ENCODE data around the gene MYO9B. TPM values are rescaled to one million over a fixed set of nuclear protein-coding genes. Genes with fewer than 3 reads are reported as not detected.

MYO9B gene
- total RNA-seq, 1 experiment from 2014 or later = 94.3 TPM

- H3K4me1 Mint-ChIP-seq = peaks cover 29% of the 10 kb centered on the region
- H3K4me3 Mint-ChIP-seq = no peak overlapping the region
- H3K27ac Mint-ChIP-seq = peak overlapping the region; percentile 83; the same call in 1 of the 2 replicates
- no peaks in the 10 kb centered on the region for H3K9me3 Mint-ChIP-seq
- no peaks in the 10 kb centered on the region for H3K27me3 Mint-ChIP-seq (ENCODE audit: low read depth)
- no peak for TF ChIP-seq ZNF281 (CRISPR knock-in tag; IDR thresholded peaks at IDR 0.05)
- TF ChIP-seq, protein P1, sequence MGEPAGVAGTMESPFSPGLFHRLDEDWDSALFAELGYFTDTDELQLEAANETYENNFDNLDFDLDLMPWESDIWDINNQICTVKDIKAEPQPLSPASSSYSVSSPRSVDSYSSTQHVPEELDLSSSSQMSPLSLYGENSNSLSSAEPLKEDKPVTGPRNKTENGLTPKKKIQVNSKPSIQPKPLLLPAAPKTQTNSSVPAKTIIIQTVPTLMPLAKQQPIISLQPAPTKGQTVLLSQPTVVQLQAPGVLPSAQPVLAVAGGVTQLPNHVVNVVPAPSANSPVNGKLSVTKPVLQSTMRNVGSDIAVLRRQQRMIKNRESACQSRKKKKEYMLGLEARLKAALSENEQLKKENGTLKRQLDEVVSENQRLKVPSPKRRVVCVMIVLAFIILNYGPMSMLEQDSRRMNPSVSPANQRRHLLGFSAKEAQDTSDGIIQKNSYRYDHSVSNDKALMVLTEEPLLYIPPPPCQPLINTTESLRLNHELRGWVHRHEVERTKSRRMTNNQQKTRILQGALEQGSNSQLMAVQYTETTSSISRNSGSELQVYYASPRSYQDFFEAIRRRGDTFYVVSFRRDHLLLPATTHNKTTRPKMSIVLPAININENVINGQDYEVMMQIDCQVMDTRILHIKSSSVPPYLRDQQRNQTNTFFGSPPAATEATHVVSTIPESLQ (CRISPR knock-in tag; IDR thresholded peaks at IDR 0.05) = no peak
- no peak for TF ChIP-seq HMGA2 (CRISPR knock-in tag; IDR thresholded peaks at IDR 0.05)
- TF ChIP-seq RELA (CRISPR knock-in tag; IDR thresholded peaks at IDR 0.05; ENCODE audit: borderline replicate concordance) = no peak
- TF ChIP-seq E2F1 (CRISPR knock-in tag; IDR thresholded peaks at IDR 0.05) = no peak
- TF ChIP-seq CTCF (IDR thresholded peaks at IDR 0.05) = no peak
- TF ChIP-seq, protein P2, sequence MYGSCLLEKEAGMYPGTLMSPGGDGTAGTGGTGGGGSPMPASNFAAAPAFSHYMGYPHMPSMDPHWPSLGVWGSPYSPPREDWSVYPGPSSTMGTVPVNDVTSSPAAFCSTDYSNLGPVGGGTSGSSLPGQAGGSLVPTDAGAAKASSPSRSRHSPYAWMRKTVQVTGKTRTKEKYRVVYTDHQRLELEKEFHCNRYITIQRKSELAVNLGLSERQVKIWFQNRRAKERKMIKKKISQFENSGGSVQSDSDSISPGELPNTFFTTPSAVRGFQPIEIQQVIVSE (CRISPR knock-in tag; IDR thresholded peaks at IDR 0.05; ENCODE audit: borderline replicate concordance) = no peak
- no peak for TF ChIP-seq SP1 (CRISPR knock-in tag; conservative IDR thresholded peaks at IDR 0.05)
- TF ChIP-seq ZNF396 (CRISPR knock-in tag; IDR thresholded peaks at IDR 0.05; ENCODE audit: borderline replicate concordance) = no peak
- TF ChIP-seq SMAD3 (CRISPR knock-in tag; IDR thresholded peaks at IDR 0.05; ENCODE audit: borderline replicate concordance) = no peak
- no peak for TF ChIP-seq NR2C2 (CRISPR knock-in tag; IDR thresholded peaks at IDR 0.05)
- no peak for DNase-seq (ENCODE audit: low spot score)
- no peak for ATAC-seq
- peaks cover 9% of the 10 kb centered on the region; the same call in 1 of the 2 replicates for H3K36me3 Mint-ChIP-seq
- CTCF ChIA-PET = interaction anchor here (0.6 to 1.1 kb wide), 2 partner anchors 29 to 115 kb away, joined by 3 to 5 read pairs; no protein-coding TSS in a partner anchor
- POLR2A ChIA-PET = no interaction called here
Observed at GRCh38 chr19:17128403-17128802, 52.8 kb downstream of the MYO9B start.

DNA sequence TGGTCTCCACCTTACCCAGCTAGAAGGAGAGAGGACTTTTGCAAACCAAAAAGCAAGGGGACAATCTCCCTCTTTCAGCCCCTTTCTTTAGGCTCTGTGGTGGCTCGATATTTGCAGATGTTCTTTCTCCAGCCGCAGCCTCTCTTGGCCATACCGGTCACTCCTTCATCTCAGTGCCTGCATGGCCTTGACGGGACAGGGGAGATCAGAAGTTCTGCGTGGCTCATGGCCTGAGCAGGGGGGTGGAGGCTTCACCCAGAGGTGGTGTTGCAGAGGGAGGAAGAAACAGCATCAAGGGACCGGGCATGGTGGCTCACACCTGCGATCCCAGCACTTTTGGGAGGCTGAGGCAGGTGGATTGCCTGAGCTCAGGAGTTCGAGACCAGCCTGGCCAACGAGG lies 53.2 kb downstream of the MYO9B start:
- DNase-seq (ENCODE audit: low spot score) (no peak), ATAC-seq (no peak)
- Mint-ChIP-seq H3K9me3 (no peaks in the 10 kb centered on the region), H3K36me3 (peaks cover 9% of the 10 kb centered on the region; the same call in 1 of the 2 replicates), H3K27me3 (ENCODE audit: low read depth) (no peaks in the 10 kb centered on the region), H3K4me1 (peaks cover 33% of the 10 kb centered on the region), H3K27ac (peak overlapping the region; percentile 83; the same call in 1 of the 2 replicates), H3K4me3 (no peak overlapping the region)
- ChIA-PET CTCF (interaction anchor here (0.6 to 1.2 kb wide), 3 partner anchors 29 to 114 kb away, joined by 3 to 5 read pairs (median 3); no protein-coding TSS in a partner anchor), POLR2A (no interaction called here)
- no peak for TF ChIP-seq E2F1 (CRISPR knock-in tag; IDR thresholded peaks at IDR 0.05)
- TF ChIP-seq ELF4 (CRISPR knock-in tag; IDR thresholded peaks at IDR 0.05; ENCODE audit: low read depth) = no peak
- no peak for TF ChIP-seq ARID4B (CRISPR knock-in tag; IDR thresholded peaks at IDR 0.05; ENCODE audit: borderline replicate concordance)
- TF ChIP-seq FOXJ3 (CRISPR knock-in tag; IDR thresholded peaks at IDR 0.05; ENCODE audit: borderline replicate concordance) = no peak
- TF ChIP-seq, protein P3, sequence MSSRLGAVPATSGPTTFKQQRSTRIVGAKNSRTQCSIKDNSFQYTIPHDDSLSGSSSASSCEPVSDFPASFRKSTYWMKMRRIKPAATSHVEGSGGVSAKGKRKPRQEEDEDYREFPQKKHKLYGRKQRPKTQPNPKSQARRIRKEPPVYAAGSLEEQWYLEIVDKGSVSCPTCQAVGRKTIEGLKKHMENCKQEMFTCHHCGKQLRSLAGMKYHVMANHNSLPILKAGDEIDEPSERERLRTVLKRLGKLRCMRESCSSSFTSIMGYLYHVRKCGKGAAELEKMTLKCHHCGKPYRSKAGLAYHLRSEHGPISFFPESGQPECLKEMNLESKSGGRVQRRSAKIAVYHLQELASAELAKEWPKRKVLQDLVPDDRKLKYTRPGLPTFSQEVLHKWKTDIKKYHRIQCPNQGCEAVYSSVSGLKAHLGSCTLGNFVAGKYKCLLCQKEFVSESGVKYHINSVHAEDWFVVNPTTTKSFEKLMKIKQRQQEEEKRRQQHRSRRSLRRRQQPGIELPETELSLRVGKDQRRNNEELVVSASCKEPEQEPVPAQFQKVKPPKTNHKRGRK (CRISPR knock-in tag; IDR thresholded peaks at IDR 0.05; ENCODE audit: borderline replicate concordance) = no peak
- no peak for TF ChIP-seq ZNF396 (CRISPR knock-in tag; IDR thresholded peaks at IDR 0.05; ENCODE audit: borderline replicate concordance)
- no peak for TF ChIP-seq USF1 (CRISPR knock-in tag; IDR thresholded peaks at IDR 0.05)
